Left colon (tissue), 2 donors: ENCODE results near the gene FKBP2. TPM values are rescaled to one million over a fixed set of nuclear protein-coding genes. Genes with fewer than 3 reads are reported as not detected.

Experiments used
- ATAC-seq: fragments of 200-7000 bp; cut with Tn5 transposase; one replicate; pipeline ENCODE4 v1.9.1; 2020; ENCODE audit warnings: mild to moderate bottlenecking, moderate library complexity
- DNase-seq, 2 donors: peaks; one replicate each; pipeline ENCODE4 v3.0.0-alpha.2; 2020
- intact Hi-C, 2 donors: fragments of 100-400 bp; cut with DNase I in 1 of 2; cut with micrococcal nuclease in 1 of 2; formaldehyde crosslinking; loops; one replicate each; pipeline versions ENCODE4 v1.11.2 to v1.14.0; 2022; cut with DNase I, micrococcal nuclease
- long read RNA-seq: library from polyadenylated mRNA; unstranded; transcript quantifications from one replicate; pipeline ENCODE4 v2.0.0, GENCODE V29; 2021
- total RNA-seq, 2 donors: library from RNA; stranded (reverse); fragmentation: NEBNext Ultra II Directional; extraction: Animal tissue kit (Norgen Biotek cat#: 25700); gene quantifications; one replicate each; pipeline ENCODE4 v1.2.1, GENCODE V29; 2021
- donor health status: DM: no; HTN: no; CAD: no.
- donor health status: DM: yes; HTN: yes; CAD: no.

FKBP2 gene
- total RNA-seq: 100 to 1,000 TPM in 1 of 2 donors, 10 to 100 TPM in 1; 78.5 to 104 TPM
- long read RNA-seq, transcript FKBP2-201 (6 exons, 657 nt): major isoform, 46 of 98 reads
- long read RNA-seq, transcript FKBP2-202 (6 exons, 1,002 nt): minor isoform, 10 of 98 reads
- long read RNA-seq, partial matches to known transcripts: 18 of 98 reads
- long read RNA-seq, other reads (novel, unspliced or antisense): 23 of 98 reads

DNA sequence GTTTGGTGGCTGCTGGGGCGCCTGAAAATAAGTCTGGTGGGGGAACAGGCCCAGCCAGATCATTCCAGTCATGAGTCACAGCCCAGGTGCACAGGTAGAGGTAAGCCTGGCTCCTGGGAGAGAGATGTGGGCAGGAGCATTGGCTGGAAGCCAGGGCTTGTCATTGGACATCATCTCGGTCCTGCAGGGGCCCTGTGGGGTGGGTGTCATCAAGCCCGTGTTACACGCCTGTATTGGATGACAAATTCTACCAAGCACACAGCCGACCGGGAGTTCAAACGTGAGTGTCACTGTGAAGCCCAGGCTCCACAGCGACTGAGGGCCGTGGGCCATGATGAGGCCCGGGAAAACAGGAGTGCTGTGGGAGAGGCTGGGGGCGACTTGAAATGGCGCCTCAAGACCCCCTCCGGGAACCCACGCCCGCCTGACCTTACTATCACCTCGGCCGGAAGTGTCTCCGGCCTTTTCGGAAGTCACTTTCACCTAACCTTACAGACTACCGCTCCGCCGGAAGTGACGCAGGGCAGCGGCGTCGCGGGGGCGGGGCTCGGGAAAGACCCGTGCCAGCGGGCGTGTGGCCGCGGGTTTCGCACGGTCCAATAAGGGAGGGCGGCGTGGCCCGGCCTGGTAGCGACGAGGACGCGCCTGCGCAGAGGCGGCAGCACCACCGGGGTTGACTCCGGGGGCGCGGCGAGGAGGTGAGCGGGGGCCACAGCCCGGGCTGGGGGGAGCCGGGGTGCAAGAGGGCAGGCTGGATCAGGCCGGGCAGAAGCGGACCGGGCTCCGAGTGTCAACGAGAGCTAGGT is at the start of gene FKBP2:
TSS of gene FKBP2 (plus strand) at position 661 of the 806 bp plus-strand sequence. CDS start 1,293 bp downstream, outside the sequence.
- peak; percentile 96 to 98 for DNase-seq
- ATAC-seq: peak; percentile 60
- intact Hi-C loops: no loop called here

DNA sequence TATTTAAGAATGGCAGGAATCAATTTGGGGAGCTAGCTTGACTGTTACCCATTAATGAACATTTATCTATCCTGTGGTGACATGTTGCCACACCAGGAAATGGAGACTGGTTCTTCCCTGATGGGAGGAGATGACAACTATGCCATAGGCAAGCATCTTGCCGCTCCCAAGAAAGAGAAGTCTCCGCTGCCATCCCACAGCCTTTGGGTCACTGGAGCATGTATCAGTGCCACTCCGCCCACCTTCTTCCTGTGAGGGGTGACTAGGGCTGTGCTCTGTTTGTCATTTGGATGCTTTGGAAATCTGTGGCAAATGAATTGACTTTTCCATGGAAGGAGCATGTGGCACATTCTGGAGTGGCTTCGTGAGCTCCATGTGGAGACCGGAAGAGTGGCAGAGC is 48.5 kb upstream of the FKBP2 start:
- DNase-seq (no peak), ATAC-seq (no peak)
- intact Hi-C loops: no loop called here

DNA sequence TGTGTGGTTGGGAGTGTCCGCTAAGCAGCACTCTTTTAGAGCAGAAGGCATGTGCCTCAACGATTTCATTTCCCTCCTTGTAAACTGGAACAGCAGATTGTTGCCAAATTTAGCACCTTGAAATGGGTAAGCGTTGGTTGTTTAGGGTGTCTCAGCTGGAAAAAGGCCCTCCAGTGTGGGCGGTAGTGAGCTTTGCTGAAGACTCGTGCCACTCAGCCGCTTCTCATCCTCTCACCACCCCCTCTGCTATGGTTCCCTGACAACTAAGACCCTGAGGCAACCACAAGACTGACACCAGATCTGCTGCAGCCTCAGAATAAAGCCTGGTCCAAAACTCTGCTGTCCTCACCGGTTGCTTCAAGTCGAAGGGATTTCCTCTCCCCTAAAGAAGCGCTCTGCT is 44.3 kb upstream of the FKBP2 start:
- ATAC-seq (no peak), DNase-seq (no peak)
- intact Hi-C loops: no loop called here

DNA sequence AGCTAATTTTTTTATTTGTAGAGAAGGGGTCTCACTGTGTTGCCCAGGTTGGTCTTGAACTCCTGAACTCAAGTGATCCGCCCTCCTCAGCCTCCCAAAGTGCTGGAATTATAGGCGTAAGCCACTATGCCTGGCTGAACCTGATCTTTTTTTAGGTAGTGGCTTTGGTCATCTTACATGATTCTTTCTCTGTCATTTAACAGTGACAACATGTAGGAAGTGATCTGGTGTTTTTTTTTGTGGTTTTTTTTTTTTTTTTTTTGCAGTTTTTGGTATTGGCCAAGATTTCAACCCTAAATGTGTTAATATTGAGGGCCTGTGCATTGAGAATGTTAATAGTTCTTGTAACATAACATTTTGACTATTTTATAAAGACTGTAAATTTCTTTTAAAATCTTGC is 42.4 kb upstream of the FKBP2 start:
- no peak for DNase-seq
- intact Hi-C loops: no loop called here
- ATAC-seq: no peak

DNA sequence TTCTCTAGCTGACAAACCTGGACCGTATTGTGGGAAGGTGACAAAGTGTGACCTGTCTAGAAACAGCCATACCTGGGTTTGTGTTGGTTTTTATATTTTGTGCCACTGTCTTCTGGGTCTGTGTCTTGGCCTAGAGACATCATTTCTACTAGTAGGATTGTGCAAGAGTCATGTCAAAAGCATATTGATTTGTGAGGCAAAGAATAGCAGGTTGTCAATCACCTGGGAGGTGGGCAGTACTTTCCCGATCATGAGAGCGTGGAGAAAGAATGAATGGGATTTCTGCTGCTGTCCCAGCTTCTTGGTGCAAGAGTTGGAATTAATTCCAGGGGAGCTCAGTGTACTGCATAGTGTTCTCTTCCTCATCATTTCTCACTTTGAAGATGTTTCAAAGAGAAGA is 39.4 kb upstream of the FKBP2 start:
- DNase-seq: no peak
- ATAC-seq: no peak

DNA sequence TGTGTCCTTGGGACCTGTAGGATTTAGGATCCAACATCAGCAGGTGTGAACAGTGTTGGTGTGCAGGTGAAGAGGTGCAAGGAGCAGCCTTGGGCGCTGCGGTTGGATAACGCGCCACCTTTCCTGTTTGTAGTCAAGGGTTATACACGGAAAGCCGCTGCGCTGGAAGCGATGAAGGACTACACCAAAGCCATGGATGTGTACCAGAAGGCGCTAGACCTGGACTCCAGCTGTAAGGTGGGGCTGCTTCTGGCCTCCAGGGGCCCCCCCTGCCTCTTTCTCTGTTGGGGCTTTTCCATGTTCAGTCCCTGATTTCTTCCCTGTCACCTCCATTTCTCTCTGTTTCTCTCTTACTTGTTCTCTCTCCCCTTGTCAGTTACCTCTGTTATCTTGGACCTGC is 37.9 kb upstream of the FKBP2 start:
- ATAC-seq (no peak), DNase-seq (no peak)
- intact Hi-C loops: loop anchor here (10.0 kb wide), 2 partner anchors 82 to 102 kb away; partner anchors contain the start of genes BAD (in 1 of the 2), CATSPERZ (in 1 of the 2), ESRRA (in 1 of the 2) and GPR137 (in 1 of the 2)

More for the DNA sequence above, 39.4 kb upstream of the FKBP2 start:
- intact Hi-C loops: loop anchor here (10.0 kb wide), 2 partner anchors 83 to 103 kb away; partner anchors contain the start of genes BAD (in 1 of the 2), CATSPERZ (in 1 of the 2), ESRRA (in 1 of the 2) and GPR137 (in 1 of the 2)

DNA sequence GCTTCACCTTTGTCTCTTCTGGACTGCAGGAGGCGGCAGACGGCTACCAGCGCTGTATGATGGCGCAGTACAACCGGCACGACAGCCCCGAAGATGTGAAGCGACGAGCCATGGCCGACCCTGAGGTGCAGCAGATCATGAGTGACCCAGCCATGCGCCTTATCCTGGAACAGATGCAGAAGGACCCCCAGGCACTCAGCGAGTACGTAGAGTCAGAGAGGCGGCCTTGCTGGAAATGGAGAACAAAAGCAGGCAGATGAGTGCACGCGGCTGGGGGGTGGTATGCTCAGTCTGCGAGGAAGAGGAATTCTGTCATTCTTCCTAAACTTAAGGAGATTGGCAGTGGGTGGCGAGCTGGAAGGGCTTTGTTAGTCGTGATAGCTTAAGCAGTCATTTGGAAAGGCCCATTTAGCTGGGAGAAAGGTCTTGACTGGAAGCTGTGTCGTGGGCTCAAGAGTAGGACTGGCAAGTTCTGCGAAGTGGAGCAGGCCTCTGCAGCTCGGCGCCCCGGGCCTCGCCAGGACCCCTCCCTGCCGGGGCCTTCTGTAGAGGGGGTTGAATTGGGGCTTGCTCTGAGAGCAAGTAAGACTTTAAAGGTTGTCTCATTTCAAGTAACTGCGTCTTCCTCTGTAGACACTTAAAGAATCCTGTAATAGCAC is 37.3 kb upstream of the FKBP2 start:
- no peak for ATAC-seq
- DNase-seq: no peak
- intact Hi-C loops: loop anchor here (10.0 kb wide), 2 partner anchors 81 to 101 kb away; partner anchors contain the start of genes BAD (in 1 of the 2), CATSPERZ (in 1 of the 2), ESRRA (in 1 of the 2) and GPR137 (in 1 of the 2)

DNA sequence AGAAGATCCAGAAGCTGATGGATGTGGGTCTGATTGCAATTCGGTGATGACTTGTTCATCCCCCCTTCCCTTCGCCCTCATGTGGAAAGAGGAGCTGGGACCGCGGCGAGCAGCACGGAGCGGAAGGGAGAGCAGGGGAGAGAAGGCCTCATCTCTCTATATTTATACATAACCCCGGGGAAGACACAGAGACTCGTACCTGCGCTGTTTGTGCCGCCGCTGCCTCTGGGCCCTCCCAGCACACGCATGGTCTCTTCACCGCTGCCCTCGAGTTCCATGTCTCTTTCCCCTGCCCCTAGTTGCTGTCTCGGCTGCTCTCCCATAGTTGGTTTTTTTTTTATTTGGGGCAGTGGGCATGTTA is 36.8 kb upstream of the FKBP2 start:
- intact Hi-C loops: loop anchor here (10.0 kb wide), 2 partner anchors 81 to 101 kb away; partner anchors contain the start of genes BAD (in 1 of the 2), CATSPERZ (in 1 of the 2), ESRRA (in 1 of the 2) and GPR137 (in 1 of the 2)
- DNase-seq (no peak), ATAC-seq (no peak)

DNA sequence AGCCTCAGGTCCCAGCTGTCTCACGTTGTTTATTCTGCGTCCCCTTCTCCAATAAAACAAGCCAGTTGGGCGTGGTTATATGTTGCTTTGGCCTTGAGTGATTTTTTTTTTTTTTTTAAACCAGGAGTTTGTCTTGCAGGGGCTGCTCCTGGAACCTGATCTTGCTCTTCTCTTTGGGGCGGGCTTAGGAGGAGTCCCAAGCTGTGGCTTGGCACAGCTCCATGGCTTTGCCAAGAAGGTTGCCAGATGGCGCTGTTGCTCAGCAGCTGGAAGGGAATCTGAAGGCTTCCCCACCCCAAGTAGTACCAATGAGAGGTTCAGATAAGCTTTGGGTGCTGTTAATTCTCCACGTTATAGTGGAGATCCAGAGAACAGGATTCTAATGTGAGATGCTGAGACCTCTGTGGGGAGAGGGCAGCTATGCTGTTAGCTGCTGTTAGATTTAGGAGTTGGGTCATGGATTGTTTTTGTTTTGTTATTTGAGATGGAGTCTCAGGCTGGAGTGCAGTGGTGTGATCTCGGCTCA is 36.4 kb upstream of the FKBP2 start:
- intact Hi-C loops: loop anchor here (10.0 kb wide), 2 partner anchors 80 to 100 kb away; partner anchors contain the start of genes BAD (in 1 of the 2), CATSPERZ (in 1 of the 2), ESRRA (in 1 of the 2) and GPR137 (in 1 of the 2)
- ATAC-seq: peak; percentile 73
- peak; percentile 87 to 94 for DNase-seq

DNA sequence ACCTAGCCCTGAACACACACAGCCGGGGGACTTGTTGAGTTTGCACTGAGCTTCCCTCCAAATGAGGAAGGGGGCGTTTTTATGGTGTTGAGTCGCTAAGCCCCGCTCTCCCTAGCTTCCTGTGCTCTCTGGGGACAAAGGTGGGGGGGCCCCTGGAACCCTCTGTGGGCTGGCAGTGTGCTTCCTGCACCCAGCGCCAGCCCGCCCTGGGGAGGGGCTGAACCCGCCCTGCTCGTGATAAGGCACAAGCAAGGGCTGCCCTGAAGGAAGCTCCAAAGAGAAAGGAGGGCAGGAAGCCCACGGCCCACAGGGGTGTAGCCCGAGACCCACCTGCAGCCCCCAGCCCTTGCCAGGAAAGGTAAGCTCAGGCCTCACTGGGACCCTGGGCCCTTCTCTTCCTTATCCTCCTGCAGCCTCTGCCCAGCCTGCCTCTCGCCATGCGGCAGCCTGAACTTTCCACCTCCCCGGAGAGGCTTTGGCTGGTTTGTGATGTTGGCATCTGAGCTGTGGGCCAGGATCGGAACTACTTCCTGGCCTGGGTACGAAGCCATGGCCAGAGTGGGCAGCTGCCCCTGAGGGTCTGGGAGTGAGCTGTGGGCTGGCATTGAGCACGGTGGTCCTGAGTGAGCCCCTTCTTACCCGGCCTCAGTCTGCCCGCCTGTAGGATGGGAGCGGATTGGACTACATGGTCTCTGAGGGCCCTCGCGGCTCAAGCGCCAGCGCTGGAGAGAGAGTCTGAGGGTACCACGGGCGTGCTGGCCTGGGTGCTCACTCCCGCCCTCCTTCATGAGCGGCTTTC is 34.2 kb upstream of the FKBP2 start, which contains the start of gene FERMT3:
TSS of gene FERMT3 (plus strand) at position 265 of the 799 bp plus-strand sequence. CDS start 644 bp downstream, outside the sequence.
- ATAC-seq: peak; percentile 86
- peak; percentile 92 for DNase-seq
- intact Hi-C loops: loop anchor here (10.0 kb wide), 2 partner anchors 78 to 98 kb away; partner anchors contain the start of genes BAD (in 1 of the 2), CATSPERZ (in 1 of the 2), ESRRA (in 1 of the 2) and GPR137 (in 1 of the 2)

DNA sequence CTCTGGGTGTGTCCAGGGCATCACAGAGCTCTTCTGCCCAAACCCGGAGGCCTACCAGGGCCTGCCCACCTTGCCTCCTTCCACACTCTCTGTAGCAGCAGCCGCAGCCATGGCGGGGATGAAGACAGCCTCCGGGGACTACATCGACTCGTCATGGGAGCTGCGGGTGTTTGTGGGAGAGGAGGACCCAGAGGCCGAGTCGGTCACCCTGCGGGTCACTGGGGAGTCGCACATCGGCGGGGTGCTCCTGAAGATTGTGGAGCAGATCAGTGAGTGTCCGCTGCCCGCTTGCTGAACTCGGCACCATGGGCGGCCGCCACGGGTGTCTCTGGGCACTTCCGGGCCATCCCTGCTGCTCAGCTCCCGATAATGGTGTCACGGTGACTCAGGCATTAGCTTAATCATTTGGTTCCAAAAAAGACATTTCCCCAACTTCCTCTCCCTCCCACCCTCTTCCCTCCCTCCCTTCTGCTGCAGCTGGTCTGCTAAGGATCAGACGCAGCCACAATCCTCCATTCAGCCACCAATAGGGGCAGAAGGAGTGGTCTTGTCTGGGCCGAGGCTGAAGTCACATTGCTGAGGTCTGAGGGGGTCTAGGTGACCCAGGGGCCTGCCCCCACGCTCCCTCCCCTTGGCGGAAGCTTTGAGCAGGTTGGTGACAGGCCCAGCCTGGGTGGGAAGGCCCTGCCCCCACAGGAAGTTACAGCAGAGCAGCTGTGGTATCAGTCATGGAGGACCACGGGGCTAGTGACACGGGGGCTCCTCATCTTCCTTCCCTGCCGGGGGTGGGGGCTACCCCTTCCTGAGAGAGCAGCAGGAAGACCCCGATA is 33.4 kb upstream of the FKBP2 start:
- intact Hi-C loops: loop anchor here (10.0 kb wide), 2 partner anchors 77 to 97 kb away; partner anchors contain the start of genes BAD (in 1 of the 2), CATSPERZ (in 1 of the 2), ESRRA (in 1 of the 2) and GPR137 (in 1 of the 2)
- DNase-seq (peak; percentile 75 to 76), ATAC-seq (no peak)

DNA sequence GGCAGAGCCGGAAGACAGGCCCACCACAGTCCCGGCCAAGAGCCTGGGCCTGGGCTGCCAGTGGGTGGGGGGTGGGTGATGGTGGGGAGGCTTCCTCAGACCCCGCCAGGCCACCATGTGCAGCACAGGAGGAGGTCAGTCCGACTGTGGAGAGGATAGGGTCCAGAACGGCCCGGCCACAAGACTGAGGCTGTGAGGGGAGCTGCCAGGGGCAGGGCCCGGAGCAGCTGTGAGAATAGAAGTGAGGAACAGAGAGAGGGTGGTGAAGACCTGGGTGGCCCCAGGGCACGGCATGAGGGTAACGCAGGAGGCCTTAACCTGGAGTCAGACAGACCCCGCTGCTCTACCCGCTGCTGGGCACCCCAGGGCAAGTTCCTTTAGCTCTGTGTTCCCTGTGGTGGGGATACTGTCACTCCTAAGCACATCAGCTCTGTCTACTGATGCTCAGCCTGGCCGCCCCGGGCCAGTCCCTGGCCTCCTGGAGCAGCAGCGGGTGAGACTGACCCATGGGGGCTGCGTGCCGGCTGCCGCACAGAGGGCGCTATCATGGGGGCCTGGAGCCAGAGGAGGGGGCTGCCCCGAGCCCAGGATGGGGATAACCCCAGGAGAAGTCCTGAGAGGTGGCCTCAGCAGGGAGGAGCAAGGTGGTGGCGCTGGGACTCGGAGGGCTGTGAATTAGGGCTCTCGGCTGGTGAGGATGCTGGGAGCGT is 32.7 kb upstream of the FKBP2 start:
- ATAC-seq (no peak), DNase-seq (peak in 1 of 2 donors; percentile 23)
- intact Hi-C loops: loop anchor here (10.0 kb wide), 2 partner anchors 77 to 97 kb away; partner anchors contain the start of genes BAD (in 1 of the 2), CATSPERZ (in 1 of the 2), ESRRA (in 1 of the 2) and GPR137 (in 1 of the 2)

DNA sequence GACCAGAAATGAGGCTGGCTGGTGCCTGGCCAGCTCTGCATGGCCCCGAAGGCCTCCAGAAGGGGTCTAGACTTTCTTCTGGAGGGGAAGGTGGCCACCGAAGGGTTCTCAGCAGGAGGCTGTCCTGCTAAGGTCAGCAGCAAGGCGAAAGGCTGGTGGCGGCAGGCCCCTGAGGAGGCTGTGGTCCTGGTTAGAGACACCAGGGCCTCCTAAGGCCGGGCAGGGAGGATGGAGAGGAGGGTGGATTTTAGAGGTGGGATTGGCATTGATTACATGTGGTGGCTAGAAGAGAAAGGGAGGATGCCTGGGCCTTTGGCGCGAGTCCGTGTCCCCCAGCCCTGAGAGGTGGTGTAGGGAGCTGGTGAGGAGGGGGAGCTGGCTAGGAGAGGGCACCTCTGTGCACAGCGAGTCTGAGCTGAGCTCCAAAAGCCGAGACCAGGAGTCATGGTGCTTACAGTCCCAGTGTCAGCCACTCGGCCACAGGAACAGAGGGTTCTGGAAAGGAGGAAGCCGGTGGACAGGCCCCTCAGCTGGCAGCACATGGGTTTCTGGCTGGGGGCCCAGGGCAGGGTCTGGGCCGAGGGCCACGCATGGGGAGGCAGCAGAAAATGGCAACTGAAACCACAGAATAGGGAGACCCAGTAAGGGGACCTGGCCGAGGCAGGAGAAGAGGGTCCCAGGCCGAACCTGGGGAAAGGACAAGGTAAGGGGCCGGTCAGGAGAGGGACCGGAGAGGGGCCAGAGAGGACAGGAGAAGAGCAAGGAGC is 31.9 kb upstream of the FKBP2 start:
- no peak for ATAC-seq
- intact Hi-C loops: loop anchor here (10.0 kb wide), 2 partner anchors 76 to 96 kb away; partner anchors contain the start of genes BAD (in 1 of the 2), CATSPERZ (in 1 of the 2), ESRRA (in 1 of the 2) and GPR137 (in 1 of the 2)

DNA sequence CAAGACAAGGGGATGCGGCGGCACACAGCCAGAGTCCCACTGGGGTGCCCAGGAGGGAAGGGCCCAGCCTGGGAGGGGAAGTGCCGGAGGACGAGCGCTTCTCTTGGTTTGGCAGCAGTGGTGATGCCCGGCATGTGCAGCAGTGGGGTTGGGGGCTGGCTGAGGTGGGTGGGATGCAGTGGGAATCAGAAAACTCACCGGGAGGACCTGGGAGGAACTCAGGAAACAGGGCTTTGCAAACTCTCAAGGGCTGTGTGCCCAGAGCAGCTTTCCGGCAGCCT is 31.4 kb upstream of the FKBP2 start:
- ATAC-seq (no peak), DNase-seq (no peak)
- intact Hi-C loops: loop anchor here (10.0 kb wide), 2 partner anchors 75 to 95 kb away; partner anchors contain the start of genes BAD (in 1 of the 2), CATSPERZ (in 1 of the 2), ESRRA (in 1 of the 2) and GPR137 (in 1 of the 2)

More for the DNA sequence above, 31.9 kb upstream of the FKBP2 start:
- DNase-seq: no peak
